HG03521 (cell line): ENCODE measurements around the gene RFT1.

ENCODE experiments used
- ATAC-seq: cut with Tn5 transposase; IDR thresholded peaks from one replicate; pipeline ENCODE4 v1.9.1; 2021; ENCODE audit warnings: mild to moderate bottlenecking, moderate library complexity; ENCODE audit not compliant: unreplicated experiment

Gene RFT1

DNA sequence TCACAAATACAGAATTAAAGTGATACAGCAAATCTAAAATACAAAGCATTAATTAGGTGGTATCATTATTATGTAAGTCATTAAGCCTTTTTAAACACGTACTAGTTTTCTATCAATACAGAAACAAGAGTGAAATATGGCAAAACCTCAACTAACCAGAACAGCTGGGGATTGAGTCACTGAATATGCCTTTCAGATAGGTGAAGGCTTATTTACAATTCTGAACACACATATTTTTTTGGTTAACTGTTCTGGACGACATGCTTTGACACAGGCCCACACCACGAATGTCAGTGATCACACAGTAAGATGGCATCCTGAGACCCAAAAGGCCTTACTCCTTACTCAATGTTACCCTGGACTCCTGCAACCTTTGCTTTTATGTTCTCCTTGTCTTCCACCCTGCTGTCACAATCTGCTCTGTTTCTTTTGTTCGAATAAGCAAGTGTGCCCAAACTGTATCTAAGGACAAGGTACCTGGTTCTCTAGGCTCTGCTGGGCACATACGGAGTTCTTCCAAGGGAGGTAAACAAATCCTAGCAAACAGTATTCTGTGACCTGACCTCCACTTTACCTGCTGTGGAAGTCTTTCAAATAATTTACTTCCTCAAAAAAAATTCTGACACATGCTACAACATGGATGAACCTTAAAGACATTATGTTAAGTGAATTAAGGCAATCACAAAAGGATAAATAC is 91.4 kb downstream of the RFT1 start:
- ATAC-seq, result no peak
